OCI-LY1 (cell line): Measurements from ENCODE around the gene WDR62.

Experiments
- EZH2 ChIP-seq: fragments of 200-600 bp; sonication (generic), shearing (Covaris generic); IDR thresholded peaks from 2 replicates; pipeline ENCODE4 v1.8.0; 2017; ENCODE audit warnings: borderline replicate concordance, mixed run types, mild to moderate bottlenecking, antibody characterized with exemption, low read length, moderate library complexity, mixed read lengths
- TF ChIP-seq, protein P1 (sequence below): fragments of 200-600 bp; sonication (generic), shearing (Covaris generic); IDR thresholded peaks from 2 replicates; pipeline ENCODE4 v1.5.1; 2017; ENCODE audit warnings: mild to moderate bottlenecking, antibody characterized with exemption, low read length, moderate library complexity, mixed read lengths

DNA sequence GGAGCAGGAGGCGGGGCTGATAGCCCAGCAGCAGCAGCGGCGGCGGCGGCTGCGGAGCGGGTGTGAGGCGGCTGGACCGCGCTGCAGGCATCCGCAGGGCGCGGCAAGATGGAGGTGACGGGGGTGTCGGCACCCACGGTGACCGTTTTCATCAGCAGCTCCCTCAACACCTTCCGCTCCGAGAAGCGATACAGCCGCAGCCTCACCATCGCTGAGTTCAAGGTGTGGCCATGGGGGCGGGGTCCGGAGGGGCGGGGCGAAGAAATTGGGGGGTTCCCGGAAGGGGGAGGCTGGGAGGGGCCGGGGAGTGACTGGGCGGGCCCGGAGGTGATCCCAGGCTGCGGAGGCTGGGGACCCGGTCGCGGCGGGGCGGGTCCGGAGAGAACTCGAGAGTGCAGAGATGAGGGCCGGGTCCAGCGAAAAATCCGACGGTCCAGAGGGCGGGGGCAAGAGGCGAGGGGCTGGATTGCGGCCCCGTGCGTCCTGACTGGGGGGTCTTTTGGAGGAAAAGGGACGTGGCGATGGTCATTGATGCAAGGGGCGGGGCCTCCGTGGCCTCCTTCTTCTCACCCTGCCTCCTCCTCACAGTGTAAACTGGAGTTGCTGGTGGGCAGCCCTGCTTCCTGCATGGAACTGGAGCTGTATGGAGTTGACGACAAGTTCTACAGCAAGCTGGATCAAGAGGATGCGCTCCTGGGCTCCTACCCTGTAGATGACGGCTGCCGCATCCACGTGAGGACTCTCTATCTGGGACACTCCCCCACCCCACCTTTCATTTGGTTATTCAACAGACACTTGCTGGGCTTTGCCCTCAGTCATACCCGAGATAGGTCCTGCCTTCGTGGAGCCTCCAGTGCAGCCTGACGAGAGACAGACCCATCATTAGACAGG, 61.0 kb downstream of the WDR62 start, which contains the start of gene TBCB:
- TF ChIP-seq, protein P1, sequence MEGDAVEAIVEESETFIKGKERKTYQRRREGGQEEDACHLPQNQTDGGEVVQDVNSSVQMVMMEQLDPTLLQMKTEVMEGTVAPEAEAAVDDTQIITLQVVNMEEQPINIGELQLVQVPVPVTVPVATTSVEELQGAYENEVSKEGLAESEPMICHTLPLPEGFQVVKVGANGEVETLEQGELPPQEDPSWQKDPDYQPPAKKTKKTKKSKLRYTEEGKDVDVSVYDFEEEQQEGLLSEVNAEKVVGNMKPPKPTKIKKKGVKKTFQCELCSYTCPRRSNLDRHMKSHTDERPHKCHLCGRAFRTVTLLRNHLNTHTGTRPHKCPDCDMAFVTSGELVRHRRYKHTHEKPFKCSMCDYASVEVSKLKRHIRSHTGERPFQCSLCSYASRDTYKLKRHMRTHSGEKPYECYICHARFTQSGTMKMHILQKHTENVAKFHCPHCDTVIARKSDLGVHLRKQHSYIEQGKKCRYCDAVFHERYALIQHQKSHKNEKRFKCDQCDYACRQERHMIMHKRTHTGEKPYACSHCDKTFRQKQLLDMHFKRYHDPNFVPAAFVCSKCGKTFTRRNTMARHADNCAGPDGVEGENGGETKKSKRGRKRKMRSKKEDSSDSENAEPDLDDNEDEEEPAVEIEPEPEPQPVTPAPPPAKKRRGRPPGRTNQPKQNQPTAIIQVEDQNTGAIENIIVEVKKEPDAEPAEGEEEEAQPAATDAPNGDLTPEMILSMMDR: no peak
- TF ChIP-seq EZH2: no peak
